Measurements from ENCODE around the gene MEF2A.

GRCh38 chr15:99683000-99683670 lies 117.4 kb downstream of the MEF2A start:
- TF ChIP-seq POLR2A (IDR thresholded peaks at IDR 0.05; ENCODE audit: low read length) (no peak), GATA1 (IDR thresholded peaks at IDR 0.05; ENCODE audit: low read depth, low read length) (no peak)

Measured in erythroblast (primary cell).